Coronary artery (tissue), 2 donors: ENCODE measurements around the gene CRYBG3.

Experiments
- DNase-seq: peaks from one replicate; pipeline ENCODE4 v3.0.0-alpha.2; 2017; ENCODE audit warnings: low spot score
- H3K27ac ChIP-seq, 2 donors: fragments of 200-600 bp; sonication (generic); one replicate each; pipeline ENCODE4 v1.5.1; 2016 to 2019
- H3K4me3 ChIP-seq: fragments of 200-600 bp; sonication (generic); 2 replicates; pipeline ENCODE4 v1.5.1; 2016; ENCODE audit warnings: mild to moderate bottlenecking, moderate library complexity
- CTCF ChIP-seq: fragments of 200-600 bp; sonication (generic); IDR thresholded peaks from one replicate; pipeline ENCODE4 v1.5.1; 2019; ENCODE audit warnings: antibody characterized with exemption

The CRYBG3 gene

GRCh38 chr3:97940034-97940433, 118.2 kb downstream of the CRYBG3 start:
- Histone ChIP-seq H3K4me3 (no peak overlapping the region), H3K27ac (no peak overlapping the region)
- no peak for TF ChIP-seq CTCF
- no peak for DNase-seq

GRCh38 chr3:97942801-97943546, 121.2 kb downstream of the CRYBG3 start:
- Histone ChIP-seq H3K27ac (no peak overlapping the region), H3K4me3 (no peak overlapping the region)
- TF ChIP-seq CTCF, result no peak
- DNase-seq, result no peak

- no peak overlapping the region for H3K4me3 ChIP-seq
- TF ChIP-seq CTCF, result no peak
- no peak overlapping the region for H3K27ac ChIP-seq
- no peak for DNase-seq
These were observed 126.7 kb downstream of the CRYBG3 start for GRCh38 chr3:97948351-97949109.

- Histone ChIP-seq H3K4me3 (no peak overlapping the region), H3K27ac (no peak overlapping the region)
- TF ChIP-seq CTCF, result no peak
- no peak for DNase-seq
These were observed 127.3 kb downstream of the CRYBG3 start for GRCh38 chr3:97949110-97949485.

- DNase-seq, result no peak
- no peak for TF ChIP-seq CTCF
- H3K27ac ChIP-seq, result no peak overlapping the region
- no peak overlapping the region for H3K4me3 ChIP-seq
These were observed 127.9 kb downstream of the CRYBG3 start for GRCh38 chr3:97949743-97950142.

GRCh38 chr3:97950360-97950759, 128.5 kb downstream of the CRYBG3 start:
- TF ChIP-seq CTCF, result no peak
- Histone ChIP-seq H3K4me3 (no peak overlapping the region), H3K27ac (no peak overlapping the region)
- DNase-seq, result no peak

GRCh38 chr3:97952280-97952679, 130.5 kb downstream of the CRYBG3 start:
- Histone ChIP-seq H3K4me3 (no peak overlapping the region), H3K27ac (no peak overlapping the region)
- TF ChIP-seq CTCF, result no peak
- no peak for DNase-seq
